Measurements from ENCODE around the gene MATCAP1. TPM values are rescaled to one million over a fixed set of nuclear protein-coding genes. Genes with fewer than 3 reads are reported as not detected.

Gene MATCAP1
- total and polyA plus RNA-seq, 2 of the 8 experiments (the other 6 are each of a cell fraction or from before 2014, with no cell fraction given): 22.9 to 27.5 TPM

DNA sequence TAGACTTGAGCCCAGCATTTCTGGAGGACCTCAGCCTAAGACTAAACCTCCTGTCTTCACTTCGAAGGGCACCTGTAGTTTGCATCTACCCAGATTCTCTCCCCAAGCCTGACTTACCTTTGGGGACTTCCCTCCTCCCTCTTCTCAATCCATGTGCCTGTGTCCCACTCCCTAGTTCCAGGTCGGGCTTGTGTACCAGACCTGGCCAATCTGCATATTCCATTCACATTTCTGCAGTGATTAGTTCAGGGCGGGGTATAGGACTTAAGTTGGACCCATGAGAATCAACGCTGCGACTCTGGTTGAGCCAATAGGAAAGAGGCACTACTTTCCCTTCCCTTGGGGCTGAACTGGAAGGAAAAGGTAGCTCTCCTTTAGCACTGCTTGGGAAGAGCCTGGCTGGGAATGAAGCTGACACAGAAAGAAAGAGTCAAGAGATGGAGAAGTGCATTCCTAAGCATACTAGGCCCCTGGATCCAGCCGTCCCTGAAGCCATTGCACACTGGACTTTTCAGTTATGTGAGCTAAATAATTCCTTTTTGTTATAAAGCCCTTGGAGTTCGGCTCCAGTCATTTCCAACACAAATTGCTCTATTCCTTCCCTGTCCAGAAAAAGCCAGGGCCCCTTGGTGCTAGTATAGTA, 26.5 kb downstream of the MATCAP1 start:
- Histone ChIP-seq H2AFZ (ENCODE audit: low read length) (no peak overlapping the region), H3K36me3 (ENCODE audit: control insufficient read depth in 2 of 4, insufficient read depth in 4 of 4, low read length in 3 of 4) (no peaks in the 10 kb centered on the region), H3K4me3 (ENCODE audit: extremely low read depth in 1 of 4, insufficient read depth in 2 of 4, low read depth in 3 of 4, low read length in 4 of 4) (no peak overlapping the region), H3K9ac (replicated peaks in 1 of 4; ENCODE audit: extremely low read depth in 1 of 4, low read depth in 3 of 4, low read length in 3 of 4) (no peak overlapping the region), H2BK20ac (ENCODE audit: low read length) (no peak overlapping the region), H2BK12ac (ENCODE audit: low read depth, low read length) (no peak overlapping the region), H3K23me2 (ENCODE audit: low read depth, low read length) (peaks cover 14% of the 10 kb centered on the region; the same call in 1 of the 2 replicates), H3K56ac (replicated peaks; ENCODE audit: insufficient read length, low read depth, low read length) (no peak overlapping the region), H3K4me2 (ENCODE audit: insufficient read depth in 1 of 2, low read depth in 2 of 2, low read length in 2 of 2) (no peak overlapping the region), H4K8ac (ENCODE audit: extremely low read depth, insufficient read depth, low read length) (no peak overlapping the region), H2BK5ac (ENCODE audit: low read depth, low read length) (no peak overlapping the region), H2BK15ac (ENCODE audit: low read length) (no peak overlapping the region), H3K27ac (ENCODE audit: low read depth, low read length) (no peak overlapping the region), H3K9me3 (ENCODE audit: insufficient read depth in 2 of 2, low read depth in 1 of 2, low read length in 1 of 2) (no peaks in the 10 kb centered on the region), H2AK5ac (ENCODE audit: low read depth, low read length) (no peak overlapping the region), H3K23ac (ENCODE audit: insufficient read length) (no peak overlapping the region), H3K27me3 (replicated peaks in 1 of 4; ENCODE audit: control insufficient read depth in 3 of 4, extremely low read depth in 1 of 4, insufficient read depth in 3 of 4, low read length in 3 of 4) (peaks cover 88 to 100% (median 97%) of the 10 kb centered on the region in 4 experiments), H2BK120ac (replicated peaks; ENCODE audit: low read depth, low read length) (no peak overlapping the region), H3K4ac (replicated peaks; ENCODE audit: insufficient read length, low read depth, low read length) (no peak overlapping the region), H4K91ac (replicated peaks; ENCODE audit: insufficient read length, low read length) (no peak overlapping the region), H3K79me2 (ENCODE audit: control insufficient read depth in 1 of 2, insufficient read depth in 2 of 2, low read length in 2 of 2) (no peaks in the 10 kb centered on the region), H3K14ac (ENCODE audit: insufficient read length) (no peak overlapping the region), H4K20me1 (replicated peaks in 1 of 2; ENCODE audit: control insufficient read depth in 1 of 2, insufficient read depth in 2 of 2, low read length in 2 of 2) (peaks cover 10 to 17% of the 10 kb centered on the region in 2 experiments), H3K4me1 (replicated peaks in 1 of 4; ENCODE audit: control insufficient read depth in 3 of 4, insufficient read depth in 4 of 4, low read length in 3 of 4) (peaks cover 0 to 12% (median 6%) of the 10 kb centered on the region in 4 experiments; a peak in 6 of 7 replicates), H4K5ac (ENCODE audit: insufficient read length, low read depth, low read length) (no peak overlapping the region), H3K79me1 (ENCODE audit: low read depth, low read length) (no peaks in the 10 kb centered on the region), H3K18ac (ENCODE audit: extremely low read depth, low read length) (no peak overlapping the region)
- DNase-seq (ENCODE audit: low read depth in 1 of 2, low spot score in 2 of 2) (no peak), FAIRE-seq (no peak)
- ChIA-PET CTCF (ENCODE audit: partially characterized antibody) (interaction anchor here (0.6 to 14.1 kb wide), 24 partner anchors 8 to 203 kb away, joined by 3 to 291 read pairs (median 4); partner anchors contain the start of genes CES3, E2F4, FBXL8 and HSF4), POLR2A (ENCODE audit: partially characterized antibody) (interaction anchor here (0.9 to 1.5 kb wide), 2 partner anchors 17 to 208 kb away, joined by 4 to 10 read pairs; no protein-coding TSS in a partner anchor)
- 52% methylated on average over 6 of the region's 7 CpGs; no CpG with 5 or more reads in 1 of the 2 experiments for WGBS, 2 experiments (ENCODE audit: extremely low coverage in 1 of 2, insufficient coverage in 1 of 2, insufficient read length in 1 of 2, insufficient replicate concordance in 2 of 2, low coverage in 1 of 2, low lambda C conversion rate in 2 of 2, missing lambda C conversion rate in 1 of 2)
- no peak for TF ChIP-seq RBBP5 (IDR thresholded peaks at IDR 0.05; ENCODE audit: borderline replicate concordance, low read depth, low read length)
- no peak for TF ChIP-seq CHD1 (IDR thresholded peaks at IDR 0.05; ENCODE audit: low read depth, low read length)
- TF ChIP-seq, protein P1, sequence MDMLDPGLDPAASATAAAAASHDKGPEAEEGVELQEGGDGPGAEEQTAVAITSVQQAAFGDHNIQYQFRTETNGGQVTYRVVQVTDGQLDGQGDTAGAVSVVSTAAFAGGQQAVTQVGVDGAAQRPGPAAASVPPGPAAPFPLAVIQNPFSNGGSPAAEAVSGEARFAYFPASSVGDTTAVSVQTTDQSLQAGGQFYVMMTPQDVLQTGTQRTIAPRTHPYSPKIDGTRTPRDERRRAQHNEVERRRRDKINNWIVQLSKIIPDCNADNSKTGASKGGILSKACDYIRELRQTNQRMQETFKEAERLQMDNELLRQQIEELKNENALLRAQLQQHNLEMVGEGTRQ (IDR thresholded peaks at IDR 0.05; ENCODE audit: low read length): no peak
- TF ChIP-seq TCF12 (IDR thresholded peaks at IDR 0.05; ENCODE audit: low read depth, low read length): no peak
- TF ChIP-seq SUZ12 (IDR thresholded peaks at IDR 0.05; ENCODE audit: low read length): peak; percentile 44
- peak; percentile 66 for TF ChIP-seq EZH2 (IDR thresholded peaks at IDR 0.05; ENCODE audit: low read depth, low read length, severe bottlenecking)
